ENCODE results near the gene TBL3. TPM values are rescaled to one million over a fixed set of nuclear protein-coding genes. Genes with fewer than 3 reads are reported as not detected.

Gene TBL3
- total RNA-seq, 4 donors from 2014 or later: 49.2 to 73.5 (median 57.2) TPM

DNA sequence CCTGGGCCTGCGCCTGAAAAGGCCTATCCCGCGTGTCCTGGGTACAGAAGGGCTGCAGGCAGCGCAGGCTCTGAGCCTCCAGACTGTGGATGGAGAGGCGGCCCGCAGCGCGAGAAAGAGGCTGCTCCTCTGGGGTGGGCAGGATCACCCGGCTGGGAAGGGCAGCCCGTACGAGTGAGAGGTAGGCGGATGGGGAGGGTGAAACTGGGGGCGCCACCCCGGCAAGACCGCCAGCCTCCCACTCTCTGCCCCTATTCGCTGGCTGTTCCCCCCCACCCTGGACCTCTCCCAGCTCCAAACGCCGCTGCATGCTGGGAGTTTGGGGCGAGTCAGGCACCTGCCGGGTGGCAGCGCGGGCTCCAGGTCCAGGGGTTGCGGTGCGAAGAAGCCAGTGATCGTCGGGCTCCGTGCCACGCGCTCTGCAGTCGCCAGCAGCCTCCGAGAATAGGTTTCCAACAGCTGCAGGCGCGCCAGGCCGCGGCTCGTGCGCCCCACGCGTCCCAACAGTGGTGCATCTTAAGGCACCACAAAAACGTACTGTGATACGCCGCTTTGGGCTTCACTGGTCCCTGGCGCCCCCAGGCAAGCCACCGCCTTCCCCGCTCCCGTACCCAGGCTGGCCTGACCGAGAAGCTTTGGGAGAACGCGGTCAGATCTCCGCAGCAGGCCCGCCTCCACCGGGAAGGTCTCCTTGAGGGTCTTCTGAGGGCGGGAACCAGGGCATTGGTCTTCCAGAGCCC is 8.3 kb downstream of the TBL3 start:
- WGBS: 9% methylated on average over 19 of the region's 53 CpGs
- peaks cover 30% of the 10 kb centered on the region for H3K27me3 ChIP-seq
- peaks cover 33% of the 10 kb centered on the region for H3K36me3 ChIP-seq
- peak overlapping the region; percentile 41 for H3K4me3 ChIP-seq
- TF ChIP-seq EP300 (IDR thresholded peaks at IDR 0.05) (no peak), POLR2AphosphoS5 (IDR thresholded peaks at IDR 0.05) (no peak), POLR2A (IDR thresholded peaks at IDR 0.05) (no peak)
- no peak for DNase-seq (ENCODE audit: low spot score in 2 of 2)
- H3K9me3 ChIP-seq: no peaks in the 10 kb centered on the region
- H3K27ac ChIP-seq: no peak overlapping the region
- H3K4me1 ChIP-seq: peaks cover 57% of the 10 kb centered on the region

GRCh38 chr16:1980770-1981087 is 8.9 kb downstream of the TBL3 start:
- DNase-seq (ENCODE audit: low spot score in 2 of 2): no peak
- WGBS: 14% methylated on average over 7 of the region's 16 CpGs
- H3K4me1 ChIP-seq: peaks cover 62% of the 10 kb centered on the region
- peaks cover 31% of the 10 kb centered on the region for H3K36me3 ChIP-seq
- no peaks in the 10 kb centered on the region for H3K9me3 ChIP-seq
- H3K27ac ChIP-seq: no peak overlapping the region
- H3K4me3 ChIP-seq: no peak overlapping the region
- peaks cover 30% of the 10 kb centered on the region for H3K27me3 ChIP-seq
- TF ChIP-seq EP300 (IDR thresholded peaks at IDR 0.05): no peak
- no peak for TF ChIP-seq POLR2A (IDR thresholded peaks at IDR 0.05)
- no peak for TF ChIP-seq CTCF (IDR thresholded peaks at IDR 0.05)
- no peak for TF ChIP-seq POLR2AphosphoS5 (IDR thresholded peaks at IDR 0.05)

DNA sequence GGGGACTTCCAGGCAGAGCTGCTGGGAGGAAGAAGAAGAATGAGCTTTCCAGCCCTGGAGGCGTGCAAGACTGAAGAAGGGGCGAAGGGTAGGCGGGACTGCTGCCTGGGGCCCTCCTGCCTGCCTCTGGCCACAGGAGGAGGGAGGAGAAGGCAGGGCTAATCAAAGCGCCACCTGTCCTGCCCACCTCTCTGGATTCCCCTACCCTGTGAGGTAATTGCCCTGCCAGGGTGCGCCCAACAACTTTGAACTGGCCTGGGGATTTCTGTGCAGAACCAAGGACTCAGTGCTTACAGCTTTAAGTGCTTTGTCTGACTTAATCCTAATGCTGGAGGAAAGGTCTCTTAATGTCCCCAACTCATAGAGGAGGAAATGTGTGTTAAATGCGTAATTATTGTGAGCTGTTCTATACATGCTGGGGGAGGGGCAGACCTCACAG is 9.6 kb downstream of the TBL3 start, which contains the start of gene NOXO1:
TSS of gene NOXO1 (minus strand) at position 72 of the 439 bp plus-strand sequence. CDS start 290 bp downstream, outside the sequence.
- no peak for TF ChIP-seq POLR2AphosphoS5 (IDR thresholded peaks at IDR 0.05)
- TF ChIP-seq CTCF (IDR thresholded peaks at IDR 0.05): no peak
- no peak for TF ChIP-seq POLR2A (IDR thresholded peaks at IDR 0.05)
- TF ChIP-seq EP300 (IDR thresholded peaks at IDR 0.05): no peak
- no peak for DNase-seq (ENCODE audit: low spot score in 2 of 2)
- Histone ChIP-seq H3K9me3 (no peaks in the 10 kb centered on the region), H3K4me3 (no peak within 1 kb of the TSS), H3K36me3 (peaks cover 31% of the 10 kb centered on the region), H3K27ac (no peak within 1 kb of the TSS), H3K27me3 (peaks cover 30% of the 10 kb centered on the region), H3K4me1 (peaks cover 66% of the 10 kb centered on the region)
- WGBS: 37% methylated on average over 6 of the region's 6 CpGs

GRCh38 chr16:1982013-1982433 is 10.2 kb downstream of the TBL3 start:
- H3K4me3 ChIP-seq: no peak overlapping the region
- TF ChIP-seq POLR2A (IDR thresholded peaks at IDR 0.05): no peak
- TF ChIP-seq EP300 (IDR thresholded peaks at IDR 0.05): no peak
- no peak for TF ChIP-seq POLR2AphosphoS5 (IDR thresholded peaks at IDR 0.05)
- no peak for TF ChIP-seq CTCF (IDR thresholded peaks at IDR 0.05)
- DNase-seq (ENCODE audit: low spot score in 2 of 2): no peak
- no peak overlapping the region for H3K27ac ChIP-seq
- no peaks in the 10 kb centered on the region for H3K9me3 ChIP-seq
- WGBS: 38% methylated on average over 3 of the region's 5 CpGs
- H3K36me3 ChIP-seq: peaks cover 27% of the 10 kb centered on the region
- peaks cover 29% of the 10 kb centered on the region for H3K27me3 ChIP-seq
- H3K4me1 ChIP-seq: peaks cover 66% of the 10 kb centered on the region

GRCh38 chr16:1982991-1983543 is 11.2 kb downstream of the TBL3 start:
- H3K4me3 ChIP-seq: peak overlapping the region; percentile 74
- no peaks in the 10 kb centered on the region for H3K9me3 ChIP-seq
- H3K4me1 ChIP-seq: peaks cover 66% of the 10 kb centered on the region
- no peak for TF ChIP-seq CTCF (IDR thresholded peaks at IDR 0.05)
- TF ChIP-seq POLR2AphosphoS5 (IDR thresholded peaks at IDR 0.05): no peak
- no peak for TF ChIP-seq EP300 (IDR thresholded peaks at IDR 0.05)
- H3K36me3 ChIP-seq: peaks cover 17% of the 10 kb centered on the region
- 30% methylated on average over 19 of the region's 19 CpGs for WGBS
- no peak for DNase-seq (ENCODE audit: low spot score in 2 of 2)
- peak overlapping the region; percentile 74 for H3K27ac ChIP-seq
- peaks cover 22% of the 10 kb centered on the region for H3K27me3 ChIP-seq

All from suprapubic skin (tissue), 4 donors.